NCI-H1105 (cell line): ENCODE results near the gene WDR7.

ENCODE experiments used
- DNase-seq: peaks from one replicate; lab custom pipeline; 2025; lab: John Stamatoyannopoulos, UW

WDR7 gene

DNA sequence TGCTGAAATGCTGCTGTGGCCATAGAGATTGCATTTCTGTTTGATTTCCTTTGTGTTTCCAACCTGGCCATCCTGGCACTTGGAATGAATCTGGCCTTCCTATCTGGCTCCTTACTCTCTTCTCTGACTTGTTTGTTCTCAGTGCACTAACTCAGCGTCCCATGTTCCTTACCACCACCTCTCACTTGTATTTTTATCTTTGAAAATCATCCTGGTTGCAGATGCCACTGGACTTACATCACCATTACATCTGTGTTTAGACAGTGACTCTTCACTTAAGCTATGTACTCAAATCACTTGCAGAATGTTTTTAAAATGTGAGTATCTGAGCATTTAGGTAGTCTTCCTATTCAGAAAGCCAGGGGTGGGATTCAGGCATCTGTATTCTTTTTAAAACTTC lies 239.5 kb downstream of the WDR7 start:
- DNase-seq: no peak

GRCh38 chr18:56891116-56891515 lies 240.0 kb downstream of the WDR7 start:
- DNase-seq: no peak

DNA sequence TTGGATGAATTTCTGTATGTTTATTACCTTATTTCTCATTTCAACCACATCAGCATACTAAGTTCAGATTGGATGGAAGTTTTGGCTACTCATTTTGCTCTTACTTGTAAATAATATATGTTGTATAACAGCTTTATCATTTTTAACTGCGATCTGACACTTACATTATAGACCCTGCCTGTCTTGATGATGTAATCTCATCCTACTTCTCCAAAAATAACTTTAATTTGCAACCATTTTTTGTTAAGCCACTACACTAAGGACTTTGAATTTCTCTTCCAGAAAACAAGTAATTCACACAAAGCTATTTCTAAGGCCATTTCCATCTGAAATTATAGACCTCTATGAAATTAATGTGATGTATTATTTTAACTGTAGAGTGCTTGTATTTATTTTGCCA lies 240.7 kb downstream of the WDR7 start:
- no peak for DNase-seq

DNA sequence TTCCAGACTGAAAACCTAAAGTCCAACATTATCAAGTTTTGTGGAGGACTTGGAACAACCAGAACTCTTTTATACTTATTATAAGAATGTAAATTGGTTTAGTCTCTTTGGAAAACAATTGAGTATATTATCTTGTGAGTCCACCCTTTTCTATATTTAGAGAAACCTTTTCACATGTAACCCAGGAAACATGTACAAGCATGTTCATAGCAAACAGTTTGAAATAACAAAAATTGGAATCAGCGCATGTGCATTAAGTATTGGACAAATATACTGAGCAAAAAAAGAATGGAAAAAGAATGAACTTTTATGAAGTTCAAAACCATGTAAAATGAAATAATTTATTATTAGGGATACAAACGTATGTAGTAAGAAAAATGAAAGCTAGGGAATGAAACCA lies 246.0 kb downstream of the WDR7 start:
- DNase-seq: no peak

- DNase-seq: no peak
Measured at GRCh38 chr18:56899660-56900059, 248.5 kb downstream of the WDR7 start.

DNA sequence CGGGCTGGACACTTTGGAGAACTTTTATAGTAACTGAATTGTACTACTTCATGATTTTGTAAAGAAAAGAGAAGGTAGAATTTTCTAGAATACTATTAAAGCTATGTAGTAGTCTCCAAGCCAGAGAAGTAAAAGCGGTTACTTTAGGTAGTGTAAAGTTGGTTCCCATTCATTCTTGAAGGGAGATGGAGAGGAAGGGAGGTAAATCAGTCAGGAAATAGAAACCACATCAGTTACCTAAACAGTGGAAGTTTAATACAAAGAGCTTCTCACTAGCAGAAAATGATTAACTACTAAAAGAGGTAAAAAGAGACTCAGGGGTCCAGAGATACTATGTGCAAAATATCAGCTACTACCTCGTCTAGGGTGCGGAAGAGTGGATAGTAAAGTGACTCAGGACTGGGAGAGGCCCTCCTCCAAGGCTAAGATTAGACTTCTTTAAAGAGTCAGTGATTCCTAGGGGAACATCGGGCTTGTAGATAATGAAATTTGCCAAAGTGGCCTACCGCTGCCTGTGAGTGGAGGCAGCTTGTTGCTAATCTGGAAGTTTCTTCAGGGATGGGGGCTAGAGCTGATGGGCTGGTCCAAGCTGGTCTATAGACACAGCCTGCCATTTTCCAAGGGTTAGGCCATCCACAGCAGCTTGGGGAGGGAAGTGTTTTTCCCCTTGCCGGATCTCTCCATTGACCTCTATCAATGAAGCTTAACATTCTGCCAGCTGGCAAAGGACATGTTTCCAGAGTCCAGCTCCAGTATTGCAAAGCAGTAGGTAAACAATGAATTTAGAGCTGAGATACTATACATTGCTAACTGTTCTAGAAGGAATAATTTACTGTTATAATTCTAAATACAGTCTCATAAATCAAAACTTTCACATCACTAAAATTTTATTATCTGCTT lies 249.3 kb downstream of the WDR7 start:
- DNase-seq: no peak

- DNase-seq: no peak
Measured at GRCh38 chr18:56901919-56902318, 250.8 kb downstream of the WDR7 start.

- DNase-seq: no peak
Measured at GRCh38 chr18:56902653-56903052, 251.5 kb downstream of the WDR7 start.

DNA sequence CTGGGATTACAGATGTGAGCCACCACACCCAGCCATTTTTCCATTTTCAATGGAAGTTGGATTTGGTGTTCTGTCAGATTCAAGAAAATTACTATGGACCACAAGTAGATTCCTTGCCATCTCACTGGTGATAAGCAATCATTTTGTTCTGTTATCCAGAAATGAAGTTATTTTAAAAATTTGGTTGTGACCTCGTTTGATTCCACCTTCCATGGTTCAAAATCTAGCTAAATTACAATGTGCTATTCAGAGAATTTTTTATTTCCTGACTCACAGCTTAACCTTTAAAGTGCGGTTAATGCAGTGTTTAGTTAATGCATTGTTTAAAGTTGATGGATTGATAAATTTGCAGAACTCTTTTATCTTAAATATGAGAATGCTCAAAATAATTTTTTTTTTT lies 252.5 kb downstream of the WDR7 start:
- no peak for DNase-seq

GRCh38 chr18:56907771-56908170 lies 256.6 kb downstream of the WDR7 start:
- no peak for DNase-seq

GRCh38 chr18:56910237-56910636 lies 259.1 kb downstream of the WDR7 start:
- DNase-seq: no peak

DNA sequence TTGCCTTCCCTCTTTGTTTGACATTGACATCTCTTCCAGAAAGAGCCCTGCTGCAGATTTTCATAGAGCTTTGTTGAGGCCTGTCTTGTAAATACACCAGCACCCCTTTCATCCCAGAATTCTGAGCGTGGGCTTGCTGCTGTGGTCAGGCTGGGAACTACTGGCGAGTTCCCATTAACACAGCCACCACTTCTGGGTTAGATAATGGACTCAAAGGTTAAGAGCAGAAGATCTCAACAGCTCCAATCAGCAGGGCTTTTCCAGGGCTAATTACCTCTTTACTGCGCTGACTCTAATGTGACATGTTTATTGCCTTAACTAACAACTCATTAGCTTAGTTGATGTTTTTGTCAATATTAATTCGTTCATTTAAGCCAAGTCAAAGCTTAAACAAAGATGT lies 259.8 kb downstream of the WDR7 start:
- no peak for DNase-seq

- no peak for DNase-seq
Measured at GRCh38 chr18:56913941-56914340, 262.8 kb downstream of the WDR7 start.

DNA sequence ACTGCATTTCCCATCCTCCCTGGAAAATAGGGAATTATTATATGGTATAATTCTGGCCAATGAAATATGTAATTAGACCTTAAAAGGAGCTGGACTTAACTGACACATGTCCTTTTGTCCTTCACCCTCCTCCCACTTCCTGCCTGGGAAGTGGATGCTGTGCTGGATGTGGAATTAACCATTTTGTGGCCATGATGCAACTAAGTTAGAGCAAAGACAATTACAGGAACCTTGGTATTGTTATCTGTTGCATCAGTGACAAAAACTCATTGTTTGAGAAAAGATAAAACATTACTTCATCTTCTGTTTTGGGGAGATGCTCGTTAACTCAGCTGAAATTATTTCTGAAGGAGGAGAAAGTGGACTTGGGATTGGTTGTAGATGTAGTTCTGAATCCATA lies 268.0 kb downstream of the WDR7 start:
- DNase-seq: no peak

- no peak for DNase-seq
Measured at GRCh38 chr18:56921896-56922480, 270.8 kb downstream of the WDR7 start.

DNA sequence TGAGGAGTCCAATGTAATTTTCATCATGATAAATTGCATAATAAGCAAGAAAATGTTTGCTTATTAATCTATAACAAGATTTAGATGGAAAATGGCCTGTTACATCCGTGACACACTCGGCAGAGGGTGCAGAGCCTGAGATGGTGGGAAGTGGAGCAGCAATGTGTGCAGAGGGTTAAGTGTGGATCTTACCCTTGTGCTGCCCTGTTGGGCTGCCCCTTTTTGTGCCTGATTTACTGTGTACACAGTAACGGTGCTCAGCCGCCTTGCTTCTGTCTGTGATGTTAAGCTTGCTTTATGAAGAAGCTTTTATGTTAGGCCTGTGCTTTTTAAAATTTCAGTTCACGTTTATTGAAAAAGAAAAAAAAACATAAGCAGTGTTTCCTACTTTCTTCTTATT lies 275.6 kb downstream of the WDR7 start:
- no peak for DNase-seq

DNA sequence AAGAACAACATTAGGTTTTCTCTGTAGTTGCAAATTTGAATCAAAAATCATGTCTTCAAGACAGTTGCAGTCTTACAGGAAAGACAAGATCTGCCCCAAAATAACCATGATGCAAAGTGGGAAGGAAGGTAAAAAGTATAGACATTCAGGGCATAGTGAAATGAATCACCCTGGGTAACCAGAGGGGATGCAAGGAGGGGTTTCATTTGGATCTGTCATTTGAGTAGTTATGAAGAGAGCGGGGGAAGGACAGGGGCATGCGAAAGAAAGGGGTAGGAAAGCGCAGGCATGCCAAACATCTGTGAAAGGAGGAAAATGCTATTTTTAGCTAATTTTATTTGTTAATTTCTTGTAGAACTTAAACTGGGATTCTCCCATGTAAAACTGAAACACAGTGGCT lies 276.6 kb downstream of the WDR7 start:
- no peak for DNase-seq

DNA sequence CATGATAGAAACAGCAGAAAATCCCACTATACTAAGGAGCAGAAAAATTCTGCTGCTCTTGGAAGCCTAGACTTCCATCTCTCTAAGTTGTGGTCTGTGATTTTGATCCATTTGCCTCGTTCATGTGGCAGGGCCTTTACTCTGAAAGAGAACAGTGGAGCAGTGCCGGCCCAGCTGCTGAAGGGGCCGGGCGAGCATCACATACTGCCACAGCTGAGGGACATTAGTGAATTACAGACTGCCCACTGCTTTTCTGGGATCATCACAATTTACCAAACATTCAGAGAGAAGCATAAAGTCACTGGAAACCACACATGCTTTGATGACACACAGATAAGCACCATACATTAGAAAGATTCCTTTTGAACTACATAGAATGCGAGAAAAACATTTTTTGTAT lies 278.7 kb downstream of the WDR7 start:
- no peak for DNase-seq

DNA sequence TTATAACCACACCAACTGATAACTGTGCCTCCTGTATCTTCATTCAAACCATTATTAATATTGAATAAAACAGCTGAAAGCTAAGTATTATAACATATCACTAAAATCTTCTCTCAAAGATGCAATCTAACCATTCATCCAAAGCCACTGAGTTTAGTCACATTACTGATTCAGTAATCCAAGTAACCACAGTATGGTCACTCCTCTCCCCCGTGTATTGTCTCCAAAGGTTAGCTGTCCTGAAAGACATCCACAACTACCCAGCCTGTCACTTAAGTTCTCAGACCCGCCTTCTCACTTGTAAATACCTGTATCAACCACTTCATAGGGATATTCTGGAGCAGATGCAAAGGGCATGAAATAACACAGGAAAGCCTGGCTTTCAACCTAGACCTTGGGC lies 282.3 kb downstream of the WDR7 start:
- DNase-seq: no peak

GRCh38 chr18:56934131-56934530 lies 283.0 kb downstream of the WDR7 start:
- no peak for DNase-seq

GRCh38 chr18:56934906-56935305 lies 283.7 kb downstream of the WDR7 start:
- DNase-seq: no peak

DNA sequence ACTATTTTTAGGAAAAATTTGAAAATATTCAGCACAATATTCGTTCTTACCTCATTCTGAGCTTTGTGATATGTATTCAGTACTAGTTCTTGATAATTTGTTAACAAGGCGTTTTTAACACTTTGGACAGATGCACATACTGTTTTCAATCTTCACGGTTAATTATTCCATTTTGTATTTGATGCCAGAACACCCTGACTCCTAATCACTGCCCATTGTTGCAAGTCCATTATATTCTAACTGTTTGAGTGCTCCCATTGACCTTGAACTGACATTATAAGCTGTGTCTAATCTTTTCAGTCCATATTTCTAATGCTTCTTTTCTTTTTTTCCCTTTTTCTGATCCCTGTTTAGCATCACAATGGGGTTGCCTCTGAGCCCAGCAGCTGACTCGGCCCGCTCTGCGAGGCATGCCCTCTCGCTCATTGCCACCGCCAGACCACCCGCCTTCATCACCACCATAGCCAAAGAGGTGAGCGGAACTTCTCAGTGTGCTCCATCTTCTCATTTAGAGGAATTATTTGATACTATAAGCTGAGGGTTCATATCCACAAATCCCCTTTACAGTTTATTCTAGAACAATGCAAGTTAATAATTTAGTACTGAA lies 284.4 kb downstream of the WDR7 start:
- no peak for DNase-seq

DNA sequence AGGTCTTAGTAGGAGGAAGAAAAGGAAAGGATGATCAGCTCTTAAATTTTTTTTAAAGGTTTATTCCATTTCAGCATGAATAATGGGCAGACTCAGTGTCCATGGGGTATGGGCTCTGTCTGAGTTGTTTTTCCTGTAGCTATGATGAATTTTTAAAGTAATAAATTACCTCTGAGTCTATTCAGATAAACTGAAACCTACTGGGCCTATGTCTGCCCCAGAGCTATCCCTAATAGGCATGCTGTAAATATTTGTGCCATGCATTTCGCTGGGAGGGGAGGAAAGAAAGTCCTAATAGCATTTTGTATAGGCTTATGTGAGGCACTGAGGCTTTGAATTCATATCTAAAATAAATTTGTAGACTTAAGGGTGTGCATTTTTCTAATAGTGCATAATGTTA lies 285.3 kb downstream of the WDR7 start:
- DNase-seq: no peak
